ENCODE results near the gene NCKAP1.

DNA sequence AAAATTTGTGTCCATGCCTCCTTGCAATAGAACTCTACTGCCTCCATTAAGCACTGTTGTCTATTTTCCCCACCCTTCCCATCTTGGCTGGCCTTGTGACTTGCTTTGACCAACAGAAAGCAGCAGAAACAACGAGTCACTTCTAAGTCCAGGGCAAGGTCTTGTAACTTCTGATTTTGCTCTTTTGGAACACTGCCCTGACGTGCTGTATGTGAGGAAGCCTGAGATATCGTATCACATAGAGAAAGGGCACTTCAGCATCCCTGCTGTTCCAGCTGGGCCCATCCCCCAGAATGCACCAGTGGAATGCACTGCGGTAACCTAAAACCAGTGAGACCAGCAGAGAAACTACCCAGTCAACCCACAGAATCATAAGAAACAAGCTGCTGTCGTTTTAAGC is 28.1 kb downstream of the NCKAP1 start:
- TF ChIP-seq, protein P1, sequence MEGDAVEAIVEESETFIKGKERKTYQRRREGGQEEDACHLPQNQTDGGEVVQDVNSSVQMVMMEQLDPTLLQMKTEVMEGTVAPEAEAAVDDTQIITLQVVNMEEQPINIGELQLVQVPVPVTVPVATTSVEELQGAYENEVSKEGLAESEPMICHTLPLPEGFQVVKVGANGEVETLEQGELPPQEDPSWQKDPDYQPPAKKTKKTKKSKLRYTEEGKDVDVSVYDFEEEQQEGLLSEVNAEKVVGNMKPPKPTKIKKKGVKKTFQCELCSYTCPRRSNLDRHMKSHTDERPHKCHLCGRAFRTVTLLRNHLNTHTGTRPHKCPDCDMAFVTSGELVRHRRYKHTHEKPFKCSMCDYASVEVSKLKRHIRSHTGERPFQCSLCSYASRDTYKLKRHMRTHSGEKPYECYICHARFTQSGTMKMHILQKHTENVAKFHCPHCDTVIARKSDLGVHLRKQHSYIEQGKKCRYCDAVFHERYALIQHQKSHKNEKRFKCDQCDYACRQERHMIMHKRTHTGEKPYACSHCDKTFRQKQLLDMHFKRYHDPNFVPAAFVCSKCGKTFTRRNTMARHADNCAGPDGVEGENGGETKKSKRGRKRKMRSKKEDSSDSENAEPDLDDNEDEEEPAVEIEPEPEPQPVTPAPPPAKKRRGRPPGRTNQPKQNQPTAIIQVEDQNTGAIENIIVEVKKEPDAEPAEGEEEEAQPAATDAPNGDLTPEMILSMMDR (IDR thresholded peaks at IDR 0.05) = no peak
- TF ChIP-seq POLR2A (IDR thresholded peaks at IDR 0.05) (no peak), POLR2AphosphoS5 (IDR thresholded peaks at IDR 0.05) (no peak)
